ENCODE data around the gene GOLGA6L7.
"Not testable (repeated sequence)": the region's sequence is repeated elsewhere in the genome, so short reads cannot be mapped to it uniquely, and the experiment has no call there.

The GOLGA6L7 gene, protein sequence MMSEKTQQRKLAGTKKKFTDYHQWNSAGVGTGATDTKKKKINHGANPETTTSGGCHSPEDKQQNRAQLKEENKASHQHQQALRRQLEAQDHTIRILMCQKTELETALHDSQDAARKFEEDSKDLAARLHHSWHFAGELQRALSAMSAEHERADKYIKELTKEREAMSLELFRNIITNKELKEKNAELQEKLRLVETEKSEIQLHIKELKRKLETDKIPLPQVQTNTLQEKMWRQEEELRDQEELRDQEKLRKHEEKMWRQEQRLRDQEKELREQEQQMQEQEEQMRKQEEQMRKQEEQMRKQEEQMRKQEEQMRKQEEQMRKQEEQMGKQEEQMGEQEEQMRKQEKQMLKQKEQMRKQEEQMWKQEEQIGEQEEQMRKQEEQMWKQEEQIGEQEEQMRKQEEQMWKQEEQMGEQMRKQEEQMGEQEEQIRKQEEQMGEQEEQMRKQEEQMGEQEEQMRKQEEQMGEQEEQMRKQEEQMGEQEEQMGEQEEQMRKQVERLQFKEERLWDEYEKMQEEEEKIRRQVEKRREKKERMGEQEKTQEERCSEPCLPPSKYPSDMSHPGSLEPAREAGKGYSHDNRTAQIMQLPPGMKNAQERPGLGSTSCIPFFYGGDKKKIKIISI

DNA sequence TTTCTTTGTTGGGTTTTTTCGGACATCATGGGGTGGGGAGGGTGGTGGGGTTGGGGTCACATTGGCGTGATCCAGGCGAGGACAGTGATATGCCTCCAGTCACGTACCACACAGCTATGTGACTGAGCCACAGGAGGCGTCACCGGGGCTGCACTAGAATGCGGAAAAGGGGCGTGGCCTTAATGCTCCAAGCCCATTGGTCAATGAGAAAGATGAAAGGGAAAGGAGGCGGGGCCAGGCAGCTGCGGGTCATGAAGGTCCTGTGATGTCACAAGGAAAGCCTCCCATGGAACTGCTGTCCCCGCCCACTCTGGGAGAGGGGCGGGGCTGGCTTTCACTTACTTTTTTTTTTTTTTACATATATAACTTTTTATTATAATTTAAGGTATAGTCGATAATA lies at the start of gene GOLGA6L7:
Gene GOLGA6L7, minus strand, starts transcription at position 124 of the 400 bp plus-strand sequence. Its CDS starts 95 bp downstream, at position 29.
- DNase-seq, result peak; percentile 33

GRCh38 chr15:28897861-28898585 lies 49.6 kb upstream of the GOLGA6L7 start:
- no peak for DNase-seq

- DNase-seq, result no peak
These were observed 48.5 kb upstream of the GOLGA6L7 start for GRCh38 chr15:28896951-28897350.

GRCh38 chr15:28895566-28895965 lies 47.1 kb upstream of the GOLGA6L7 start:
- no peak for DNase-seq

GRCh38 chr15:28895146-28895545 lies 46.7 kb upstream of the GOLGA6L7 start:
- DNase-seq, result no peak

GRCh38 chr15:28894631-28895030 lies 46.2 kb upstream of the GOLGA6L7 start:
- DNase-seq, result no peak

- DNase-seq, result no peak
These were observed 44.6 kb upstream of the GOLGA6L7 start for GRCh38 chr15:28892789-28893610.

DNA sequence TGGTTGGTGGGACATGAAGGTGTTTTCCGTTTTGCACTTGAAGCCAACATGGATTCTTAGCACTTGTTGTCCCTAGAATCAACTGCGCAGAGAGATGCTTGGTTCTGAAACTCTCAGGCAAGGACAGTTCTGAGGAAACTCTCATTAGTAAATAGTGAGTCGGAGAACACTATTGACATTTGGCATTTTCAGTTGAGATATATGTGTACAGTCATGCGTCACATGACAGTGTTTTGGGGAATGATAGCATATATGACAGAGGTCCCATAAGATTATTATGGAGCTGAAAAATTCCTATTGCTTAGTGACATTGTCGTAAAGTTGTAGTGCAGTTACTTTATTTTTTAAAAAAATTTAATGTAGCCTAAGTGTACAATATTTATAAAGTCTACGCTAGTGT lies 43.1 kb upstream of the GOLGA6L7 start:
- DNase-seq, result no peak

GRCh38 chr15:28890711-28891495 lies 42.5 kb upstream of the GOLGA6L7 start:
- DNase-seq, result no peak

- DNase-seq, result not testable (repeated sequence)
These were observed 41.8 kb upstream of the GOLGA6L7 start for GRCh38 chr15:28890291-28890690.

- DNase-seq, result not testable (repeated sequence)
These were observed 41.4 kb upstream of the GOLGA6L7 start for GRCh38 chr15:28889871-28890270.

- DNase-seq, result no peak
These were observed 40.9 kb upstream of the GOLGA6L7 start for GRCh38 chr15:28889346-28889745.

- no peak for DNase-seq
These were observed 40.5 kb upstream of the GOLGA6L7 start for GRCh38 chr15:28888900-28889299.

DNA sequence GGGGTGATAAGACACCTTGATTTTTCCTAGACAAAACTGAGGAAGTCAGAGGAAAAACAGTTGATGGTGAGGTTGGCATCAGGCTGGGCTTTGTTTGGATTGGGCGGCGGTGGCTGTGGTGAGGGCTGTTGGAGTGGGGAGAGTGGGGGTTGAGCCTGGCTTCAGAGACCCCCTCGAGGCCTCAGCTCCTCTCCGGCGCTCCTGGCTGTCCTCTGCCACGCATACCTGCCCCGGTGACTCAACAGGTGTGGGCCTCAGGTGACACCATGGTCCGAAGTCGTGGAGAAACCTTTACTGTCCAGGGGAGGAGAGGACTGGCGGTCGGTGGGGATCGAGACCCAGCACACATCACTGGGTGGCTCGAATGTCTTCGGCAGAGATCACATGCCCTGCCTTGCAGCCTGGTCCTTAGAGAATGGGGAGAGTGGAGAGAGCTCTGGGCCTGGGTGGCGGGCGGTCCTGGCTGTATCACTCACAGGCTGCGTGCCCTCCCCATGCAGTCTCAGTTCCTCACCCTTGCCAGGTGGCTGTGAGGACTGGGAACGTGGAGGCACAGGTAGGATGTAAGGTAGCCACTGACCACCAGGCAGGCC lies 40.0 kb upstream of the GOLGA6L7 start:
- DNase-seq, result no peak

- DNase-seq, result no peak
These were observed 39.1 kb upstream of the GOLGA6L7 start for GRCh38 chr15:28887339-28888174.

DNA sequence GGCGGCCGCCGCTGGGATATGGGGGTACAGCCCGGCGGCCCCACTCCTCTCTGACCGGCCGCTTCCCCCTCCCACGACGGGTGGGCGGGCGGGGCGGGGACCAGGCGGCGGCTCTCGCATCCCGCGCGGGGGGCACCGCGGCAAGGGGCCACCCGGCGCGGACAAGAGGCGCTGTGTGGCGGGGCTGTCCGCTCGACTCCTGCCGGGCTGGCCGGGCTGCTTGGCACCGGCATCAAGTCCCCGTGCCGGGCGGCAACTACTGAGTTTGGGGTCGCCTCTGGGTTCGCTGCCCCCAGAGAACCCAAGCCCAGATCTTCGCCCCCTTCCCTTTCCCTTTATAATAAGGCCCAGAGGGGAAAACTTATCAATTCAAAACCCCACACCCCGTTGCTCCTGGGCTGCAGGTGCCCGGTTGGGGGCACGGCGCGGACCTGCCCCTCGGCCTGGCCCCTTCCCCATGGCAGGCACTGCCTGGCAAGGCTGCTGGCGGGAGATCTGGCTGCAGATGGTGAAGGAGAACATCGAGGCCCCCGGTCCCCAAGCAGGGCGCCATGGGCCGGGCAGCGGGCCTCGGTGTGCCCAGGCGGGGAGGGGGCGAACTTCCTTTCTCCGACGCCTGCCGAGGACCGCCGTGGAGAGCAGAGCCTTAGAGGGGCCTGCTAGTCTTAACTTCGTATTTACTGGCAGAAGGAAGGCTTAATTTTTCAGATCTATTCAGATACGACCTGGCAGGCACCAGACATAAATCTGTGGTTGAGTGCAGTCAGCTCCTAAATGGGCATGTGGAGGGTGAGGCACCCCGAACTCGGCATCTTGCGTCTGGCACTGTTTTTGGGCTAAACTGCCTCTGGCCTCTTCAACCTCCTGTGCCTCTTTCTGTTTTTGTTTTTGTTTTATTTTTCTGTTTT lies 38.2 kb upstream of the GOLGA6L7 start:
- peak; percentile 26 for DNase-seq

DNA sequence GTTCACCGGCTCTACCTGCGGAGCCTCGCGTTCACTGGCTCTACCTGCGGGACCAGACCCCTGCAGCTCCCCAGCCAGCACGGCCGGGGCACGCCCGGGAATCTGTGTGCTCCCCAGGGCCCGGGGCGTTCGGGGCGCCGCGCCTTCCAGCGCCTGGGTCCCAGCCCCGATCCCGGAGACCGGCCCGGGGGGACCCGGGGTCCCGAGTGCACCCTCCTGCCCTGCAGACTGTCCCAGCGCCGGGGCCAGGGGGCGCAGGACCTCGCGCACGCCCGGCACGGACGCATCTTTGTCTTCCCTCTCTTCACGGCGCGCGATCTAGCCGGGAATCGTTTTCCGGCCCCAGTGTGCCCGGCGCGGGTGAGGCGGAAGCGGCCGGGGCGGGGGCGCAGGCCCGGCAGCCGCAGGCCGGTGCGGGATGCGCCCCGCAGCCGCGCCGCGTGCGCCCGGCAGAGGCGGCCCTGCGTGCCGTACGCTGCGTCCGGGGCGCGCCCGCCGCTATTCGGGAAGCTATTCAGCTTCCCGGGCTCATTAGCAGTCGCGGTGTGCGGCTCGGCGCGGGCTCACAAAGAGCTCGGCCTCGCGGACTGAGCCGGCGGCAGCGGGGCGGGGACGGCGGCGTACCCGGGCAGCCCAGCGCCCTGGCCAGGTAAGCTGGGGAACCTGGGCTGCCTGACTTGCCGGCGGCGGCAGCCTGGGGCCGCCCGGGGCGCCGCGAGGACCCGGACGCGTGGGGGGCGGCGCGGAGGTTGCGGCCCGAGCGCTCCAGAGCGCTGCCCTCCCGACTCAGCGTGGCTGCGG lies 37.4 kb upstream of the GOLGA6L7 start, which contains the start of gene APBA2:
Gene APBA2, plus strand, starts transcription at position 345 of the 801 bp plus-strand sequence. CDS start 167,911 bp downstream, outside the sequence.
- peak; percentile 62 for DNase-seq

DNA sequence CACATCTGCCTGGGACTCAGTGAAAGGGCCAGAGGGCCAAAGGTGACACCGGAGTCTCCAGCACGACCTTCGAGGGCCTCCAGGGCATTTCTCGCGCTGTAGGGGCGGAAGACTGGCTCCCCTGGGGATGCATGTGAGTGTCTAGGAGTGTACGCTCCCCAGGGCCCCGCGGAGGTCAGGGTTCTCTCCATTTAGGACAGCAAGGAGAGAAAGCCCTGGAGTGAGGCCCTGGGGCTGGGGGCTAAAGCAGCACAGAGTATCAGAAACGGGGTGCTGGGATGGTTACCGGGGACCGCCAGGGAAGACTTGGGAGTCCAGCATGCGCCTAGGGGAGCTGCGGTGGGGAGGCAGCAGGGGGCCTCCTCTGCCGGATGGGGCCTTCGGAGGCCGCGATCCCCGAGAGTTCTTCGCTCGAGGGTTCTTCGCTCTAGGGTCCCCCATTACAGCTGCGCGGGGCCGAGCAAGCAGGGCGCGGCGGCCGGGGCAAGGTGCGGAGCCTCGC lies 36.7 kb upstream of the GOLGA6L7 start:
- no peak for DNase-seq

Measured in stimulated activated CD4-positive, alpha-beta T cell treated with anti-CD3 and anti-CD28 coated beads, Interleukin-15, amount 100 ng/mL, for 24 hours (primary cell).